ENCODE data around the gene MAPK9. TPM values are rescaled to one million over a fixed set of nuclear protein-coding genes. Genes with fewer than 3 reads are reported as not detected.

MAPK9 gene
- total and polyA plus RNA-seq, 9 of the 15 experiments (the other 6 are each of a cell fraction or from before 2014, with no cell fraction given): 4.8 to 58.0 (median 29.9) TPM

- ATAC-seq (peak; percentile 42), FAIRE-seq (no peak), DNase-seq (ENCODE audit: extremely low read depth in 1 of 4, low spot score in 3 of 4) (peak; percentile 36 to 64 (median 44))
- H2AFZ ChIP-seq (ENCODE audit: low read depth, low read length): no peak overlapping the region
- no TSS peak for BruUV-seq (replicated peaks)
- H3K9ac ChIP-seq (ENCODE audit: insufficient read depth in 1 of 2, low read depth in 2 of 2, low read length in 2 of 2): peak overlapping the region; percentile 69 to 97; a peak in 3 of 4 replicates
- ChIA-PET POLR2A (interaction anchor here (0.6 to 1.7 kb wide), 3 partner anchors 10 to 25 kb away, joined by 3 to 6 read pairs (median 5); no protein-coding TSS in a partner anchor), CTCF (ENCODE audit: low intra/inter-chr PET ratio) (no interaction called here)
- H3K4me2 ChIP-seq (ENCODE audit: insufficient read depth, low read length): peak overlapping the region; percentile 74
- H4K20me1 ChIP-seq (replicated peaks; ENCODE audit: control insufficient read depth, insufficient read depth, low read length): peaks cover 14% of the 10 kb centered on the region
- no peaks in the 10 kb centered on the region for H3K9me1 ChIP-seq (ENCODE audit: control insufficient read depth, insufficient read depth, low read length)
- peaks cover 13 to 37% of the 10 kb centered on the region in 2 experiments; a peak in 4 of 5 replicates for H3K4me1 ChIP-seq (replicated peaks in 1 of 2; ENCODE audit: control insufficient read depth in 2 of 2, insufficient read depth in 2 of 2, low read length in 2 of 2)
- peaks cover 10% of the 10 kb centered on the region; the same call in 2 of the 3 replicates for H3K36me3 ChIP-seq (ENCODE audit: control insufficient read depth, insufficient read depth, low read length)
- peaks cover 46% of the 10 kb centered on the region for H3K79me2 ChIP-seq (ENCODE audit: control insufficient read depth, insufficient read depth, low read length)
- 1% methylated on average over 16 of the region's 68 CpGs for WGBS (ENCODE audit: insufficient coverage, low coverage, missing lambda C conversion rate)
- H3K9me3 ChIP-seq (replicated peaks; ENCODE audit: control insufficient read depth, insufficient read depth, low read depth, low read length): no peaks in the 10 kb centered on the region
- intact Hi-C loops (cut with micrococcal nuclease) (loop anchor here (10.0 kb wide), 1 partner anchor 87 kb away; the partner anchor contains the start of gene RASGEF1C), in situ Hi-C loops (cut with MboI) (no loop called here)
- peak overlapping the region; percentile 51; the same call in 2 of the 3 replicates for H3K27ac ChIP-seq (ENCODE audit: extremely low read depth, low read depth, low read length)
- H3K4me3 ChIP-seq: peak overlapping the region; percentile 93
- no peaks in the 10 kb centered on the region for H3K27me3 ChIP-seq (ENCODE audit: control insufficient read depth in 2 of 2, insufficient read depth in 2 of 2, low read length in 2 of 2)
- TF ChIP-seq NCOR1 (IDR thresholded peaks at IDR 0.05): no peak
- peak; percentile 10; the same call in 1 of the 2 replicates for TF ChIP-seq RB1 (IDR thresholded peaks at IDR 0.05; ENCODE audit: low read depth)
- peak; percentile 54 for TF ChIP-seq RBFOX2 (IDR thresholded peaks at IDR 0.05; ENCODE audit: low read depth, low read length)
- TF ChIP-seq PHF8 (IDR thresholded peaks at IDR 0.05; ENCODE audit: borderline replicate concordance, low read length): peak; percentile 43; the same call in 1 of the 2 replicates
- TF ChIP-seq HINFP (tag; conservative IDR thresholded peaks at IDR 0.05; ENCODE audit: low read depth): no peak
- no peak for TF ChIP-seq BRCA1 (IDR thresholded peaks at IDR 0.05)
- no peak for TF ChIP-seq BRCA1 (CRISPR knock-in tag; IDR thresholded peaks at IDR 0.05)
- no peak for TF ChIP-seq RNF2 (IDR thresholded peaks at IDR 0.05)
- TF ChIP-seq SRF (CRISPR knock-in tag; IDR thresholded peaks at IDR 0.05): no peak
- TF ChIP-seq ZBTB1 (CRISPR knock-in tag; IDR thresholded peaks at IDR 0.05; ENCODE audit: borderline replicate concordance, low read depth): no peak
- no peak for TF ChIP-seq SIN3B (IDR thresholded peaks at IDR 0.05; ENCODE audit: low read depth)
- TF ChIP-seq ZNF699 (CRISPR knock-in tag; IDR thresholded peaks at IDR 0.05; ENCODE audit: insufficient replicate concordance): no peak
- no peak for TF ChIP-seq CSDE1 (IDR thresholded peaks at IDR 0.05)
- no peak for TF ChIP-seq EZH2 (IDR thresholded peaks at IDR 0.05; ENCODE audit: borderline replicate concordance, low read depth, low read length)
- TF ChIP-seq ZFP36 (IDR thresholded peaks at IDR 0.05; ENCODE audit: low read depth, low read length, partially characterized antibody): no peak
- TF ChIP-seq MLLT1 (IDR thresholded peaks at IDR 0.05): no peak
- no peak for TF ChIP-seq ZC3H4 (CRISPR knock-in tag; IDR thresholded peaks at IDR 0.05; ENCODE audit: borderline replicate concordance)
- TF ChIP-seq CCNT2 (IDR thresholded peaks at IDR 0.05; ENCODE audit: borderline replicate concordance, extremely low read depth, insufficient read length, low read depth, low read length): no peak
These were observed 496 bp downstream of the MAPK9 start for GRCh38 chr5:180291234-180291940.

All from K562 (cell line).